ENCODE results near the gene ALDH7A1. TPM values are rescaled to one million over a fixed set of nuclear protein-coding genes. Genes with fewer than 3 reads are reported as not detected.

The ALDH7A1 gene
- 29.5 and 49.5 TPM in 2 replicates for total RNA-seq

DNA sequence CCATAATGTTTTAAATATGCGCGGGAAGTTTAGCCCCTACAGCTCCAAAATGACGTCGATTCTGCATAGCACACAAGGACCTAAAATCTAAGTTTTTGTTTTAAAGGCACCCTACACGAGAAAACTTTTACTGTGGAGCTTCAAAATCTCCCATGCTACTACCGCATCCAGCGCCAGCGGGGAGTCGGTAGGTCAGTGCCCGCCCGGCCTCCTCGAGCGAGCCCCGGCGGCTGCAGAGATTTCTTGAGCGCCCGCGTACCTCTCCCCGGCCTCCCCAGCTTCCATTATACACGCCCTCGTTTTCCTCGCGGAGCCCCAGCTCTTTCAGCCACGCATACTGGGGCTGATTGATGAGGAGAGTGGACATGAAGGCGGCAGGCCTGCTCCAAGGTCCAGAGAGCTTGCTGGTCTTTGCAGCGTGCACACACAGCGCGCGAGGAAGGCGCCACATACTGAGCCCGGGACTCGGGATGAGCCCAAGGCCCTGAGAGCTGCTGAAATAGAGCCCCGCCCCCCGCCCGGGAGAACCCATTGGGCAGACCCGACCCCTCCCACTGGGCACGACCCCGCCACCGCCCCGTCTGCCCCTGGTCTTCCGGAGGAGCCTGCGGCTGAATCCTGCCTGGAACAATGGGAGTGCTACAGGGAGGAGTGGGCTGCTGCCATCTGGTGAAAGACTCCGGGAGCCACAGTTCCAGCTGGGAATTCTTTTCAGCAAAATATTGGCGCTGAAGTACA is at the start of gene ALDH7A1:
TSS of gene ALDH7A1 (minus strand) at position 472 of the 738 bp plus-strand sequence. CDS start at position 451, 21 bp downstream.

DNA sequence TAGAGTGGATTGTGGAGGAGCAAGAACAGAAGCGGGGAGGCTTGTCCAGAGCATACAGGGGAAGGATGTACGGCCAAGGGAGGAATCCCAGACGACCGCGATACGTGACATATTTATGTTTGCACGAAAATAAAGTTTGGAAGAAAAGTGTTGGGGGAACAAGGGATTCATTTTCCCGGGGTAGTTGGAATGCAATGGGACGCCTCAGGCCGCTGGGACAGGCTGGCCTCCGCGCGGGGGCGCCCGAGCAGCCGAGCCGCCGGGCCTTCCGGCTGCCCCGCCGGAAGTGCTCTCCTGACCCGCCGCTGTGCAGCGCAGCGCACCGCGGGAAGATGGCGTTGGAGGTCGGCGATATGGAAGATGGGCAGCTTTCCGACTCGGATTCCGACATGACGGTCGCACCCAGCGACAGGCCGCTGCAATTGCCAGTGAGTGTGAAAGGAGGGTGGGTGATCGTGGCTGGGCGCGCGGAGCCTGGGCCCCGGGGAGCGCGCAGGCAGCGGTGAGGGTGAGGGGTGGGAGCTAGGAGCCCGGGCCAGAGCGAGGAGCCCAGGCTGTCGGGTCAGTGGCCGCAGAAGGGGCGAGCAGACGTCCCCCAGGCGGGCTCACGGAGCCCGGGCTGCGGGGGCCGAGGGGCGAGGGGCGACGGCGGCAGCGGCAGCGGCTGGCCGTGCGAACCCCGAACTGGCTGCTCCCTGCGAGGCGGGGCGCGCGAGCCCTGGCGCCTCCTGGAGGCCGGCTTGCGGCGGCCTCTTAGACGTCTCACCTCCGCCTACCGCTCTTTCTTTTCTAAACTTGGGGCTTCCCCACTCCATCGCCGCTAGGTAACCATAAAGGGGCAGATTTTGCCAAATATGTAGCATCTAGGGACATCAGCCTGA is 5.9 kb upstream of the ALDH7A1 start, which contains the start of gene PHAX:
TSS of gene PHAX (plus strand) at position 317 of the 881 bp plus-strand sequence. CDS start at position 333, 16 bp downstream.

Small RNA genes lying within 50 kb of the gene (small RNA-seq; reads per million reads assigned to genes)
- gene RNU6-290P = not detected

Other genes with a start within 250 kb of the ALDH7A1 start
- 102 and 286 TPM in 2 replicates for gene GRAMD2B, start 171.8 kb downstream of the ALDH7A1 start, total RNA-seq
- 35.1 and 39.7 TPM in 2 replicates for gene PHAX, start 5.7 kb upstream of the ALDH7A1 start, total RNA-seq
- gene LMNB1, start 181.9 kb upstream of the ALDH7A1 start, total RNA-seq = 18.1 and 21.4 TPM in 2 replicates

All from placental epithelial cell (primary cell).